Stimulated activated naive CD4-positive, alpha-beta T cell (primary cell): ENCODE results near the gene VARS1.

Experiments used
- DNase-seq, 6 experiments: peaks; one replicate each; lab custom pipeline; 2025; lab: John Stamatoyannopoulos, UW

Gene VARS1

GRCh38 chr6:31771992-31772358, 23.6 kb downstream of the VARS1 start:
- peak in 4 of 6 experiments; percentile 5 to 63 (median 22) for DNase-seq

- peak in 1 of 6 experiments; percentile 7 for DNase-seq
Observed at GRCh38 chr6:31770860-31771259, 24.7 kb downstream of the VARS1 start.

GRCh38 chr6:31769684-31770371, 25.7 kb downstream of the VARS1 start:
- DNase-seq = peak; percentile 25 to 74 (median 66)

GRCh38 chr6:31768363-31769257, 26.9 kb downstream of the VARS1 start:
- no peak for DNase-seq

GRCh38 chr6:31767096-31767645, 28.4 kb downstream of the VARS1 start:
- DNase-seq = no peak

GRCh38 chr6:31765910-31766794, 29.4 kb downstream of the VARS1 start:
- DNase-seq = no peak

- DNase-seq = no peak
Observed at GRCh38 chr6:31765559-31765909, 30.0 kb downstream of the VARS1 start.

GRCh38 chr6:31764198-31764597, 31.4 kb downstream of the VARS1 start:
- no peak for DNase-seq

GRCh38 chr6:31763619-31763940, 32.0 kb downstream of the VARS1 start:
- no peak for DNase-seq

- no peak for DNase-seq
Observed at GRCh38 chr6:31762878-31763618, 32.5 kb downstream of the VARS1 start.

GRCh38 chr6:31762356-31762755, 33.2 kb downstream of the VARS1 start, which contains the start of gene SAPCD1:
TSS of gene SAPCD1 (plus strand) at chr6:31762656. CDS start at chr6:31763055, 399 bp downstream.
- no peak for DNase-seq

- no peak for DNase-seq
Observed at GRCh38 chr6:31761343-31761742, 34.2 kb downstream of the VARS1 start.

- DNase-seq = no peak
Observed at GRCh38 chr6:31760790-31761189, 34.8 kb downstream of the VARS1 start.

GRCh38 chr6:31758281-31758680, 37.3 kb downstream of the VARS1 start:
- DNase-seq = no peak

- DNase-seq = no peak
Observed at GRCh38 chr6:31752739-31753319, 42.7 kb downstream of the VARS1 start.

GRCh38 chr6:31750411-31751022, 45.0 kb downstream of the VARS1 start:
- DNase-seq = no peak

GRCh38 chr6:31749301-31750036, 46.1 kb downstream of the VARS1 start:
- no peak for DNase-seq
